Retinal pigment epithelial cell (primary cell): Measurements from ENCODE around the gene REXO2.
A peak's percentile ranks its signal among the peaks of the same experiment; 100 is the strongest.

ENCODE experiments used
- DNase-seq: peaks from one replicate; pipeline ENCODE4 v3.0.0-alpha.2; 2010; ENCODE audit warnings: low read depth
- H3K4me3 ChIP-seq: 2 replicates; pipeline ENCODE4 v1.5.1; 2011; ENCODE audit warnings: mild to moderate bottlenecking, low read length, control low read depth, moderate library complexity
- TF ChIP-seq, protein P1 (sequence below): conservative IDR thresholded peaks from 2 replicates; pipeline ENCODE4 v1.5.1; 2011; ENCODE audit warnings: low read depth, low read length, control low read depth, inconsistent platforms

The REXO2 gene

GRCh38 chr11:114399490-114400215 is 39.6 kb upstream of the REXO2 start:
- DNase-seq, result peak; percentile 22
- peak overlapping the region; percentile 84 for H3K4me3 ChIP-seq
- TF ChIP-seq, protein P1, sequence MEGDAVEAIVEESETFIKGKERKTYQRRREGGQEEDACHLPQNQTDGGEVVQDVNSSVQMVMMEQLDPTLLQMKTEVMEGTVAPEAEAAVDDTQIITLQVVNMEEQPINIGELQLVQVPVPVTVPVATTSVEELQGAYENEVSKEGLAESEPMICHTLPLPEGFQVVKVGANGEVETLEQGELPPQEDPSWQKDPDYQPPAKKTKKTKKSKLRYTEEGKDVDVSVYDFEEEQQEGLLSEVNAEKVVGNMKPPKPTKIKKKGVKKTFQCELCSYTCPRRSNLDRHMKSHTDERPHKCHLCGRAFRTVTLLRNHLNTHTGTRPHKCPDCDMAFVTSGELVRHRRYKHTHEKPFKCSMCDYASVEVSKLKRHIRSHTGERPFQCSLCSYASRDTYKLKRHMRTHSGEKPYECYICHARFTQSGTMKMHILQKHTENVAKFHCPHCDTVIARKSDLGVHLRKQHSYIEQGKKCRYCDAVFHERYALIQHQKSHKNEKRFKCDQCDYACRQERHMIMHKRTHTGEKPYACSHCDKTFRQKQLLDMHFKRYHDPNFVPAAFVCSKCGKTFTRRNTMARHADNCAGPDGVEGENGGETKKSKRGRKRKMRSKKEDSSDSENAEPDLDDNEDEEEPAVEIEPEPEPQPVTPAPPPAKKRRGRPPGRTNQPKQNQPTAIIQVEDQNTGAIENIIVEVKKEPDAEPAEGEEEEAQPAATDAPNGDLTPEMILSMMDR, result no peak

- TF ChIP-seq, protein P1, result no peak
- DNase-seq, result peak; percentile 94
- H3K4me3 ChIP-seq, result peak within 1 kb of the TSS; percentile 84
Observed at GRCh38 chr11:114400216-114400914, 38.9 kb upstream of the REXO2 start, which contains the start of the genes C11orf71 and RBM7. Gene C11orf71 (minus strand): TSS chr11:114400511. CDS start chr11:114400331, 180 bp downstream. Gene RBM7 (plus strand): TSS chr11:114400666. CDS start chr11:114400672, 6 bp downstream.

- peak overlapping the region; percentile 84 for H3K4me3 ChIP-seq
- DNase-seq, result peak; percentile 14
- TF ChIP-seq, protein P1, result peak; percentile 14
Observed at GRCh38 chr11:114400915-114401223, 38.4 kb upstream of the REXO2 start.

- H3K4me3 ChIP-seq, result peak overlapping the region; percentile 84
- DNase-seq, result no peak
- TF ChIP-seq, protein P1, result no peak
Observed at GRCh38 chr11:114401311-114401710, 38.0 kb upstream of the REXO2 start.

DNA sequence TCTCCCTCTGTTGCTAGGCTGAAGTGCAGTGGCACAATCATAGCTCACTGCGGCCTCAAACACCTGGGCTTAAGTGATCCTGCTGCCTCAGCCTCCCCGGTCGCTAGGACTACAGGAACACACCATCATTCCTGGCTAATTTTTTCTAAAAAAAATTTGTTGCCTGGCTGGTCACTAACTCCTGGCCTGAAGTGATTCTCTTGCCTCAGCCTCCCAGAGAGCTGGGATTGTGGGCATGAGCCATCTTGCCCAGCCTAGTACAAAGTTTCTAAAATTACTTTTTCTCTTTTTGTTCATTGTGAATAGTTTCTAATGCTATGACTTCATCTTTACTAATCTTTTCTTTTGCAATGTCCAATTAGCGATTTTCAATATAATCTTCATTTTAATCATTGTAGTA is 26.3 kb upstream of the REXO2 start:
- H3K4me3 ChIP-seq, result no peak overlapping the region
- DNase-seq, result no peak
- TF ChIP-seq, protein P1, result no peak

DNA sequence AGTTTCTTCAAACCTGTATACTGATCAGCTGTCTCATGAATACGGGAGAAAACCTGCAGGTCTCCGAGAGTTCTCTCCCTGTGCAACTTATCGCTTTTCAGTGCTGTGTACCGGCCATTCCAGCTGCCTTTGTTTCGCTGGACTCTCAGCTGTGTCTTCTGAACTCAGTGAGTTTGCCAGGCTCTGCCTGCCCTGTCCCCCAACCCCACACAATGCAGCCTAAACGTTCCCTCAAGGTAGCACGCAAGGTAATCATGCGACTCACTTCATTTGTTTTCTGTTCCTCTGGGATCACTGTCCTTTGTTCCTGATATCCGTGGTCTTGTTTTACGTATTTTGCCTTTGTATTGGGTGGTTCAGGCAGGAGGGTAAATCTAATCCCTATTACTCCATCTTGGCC is 25.3 kb upstream of the REXO2 start:
- TF ChIP-seq, protein P1, result no peak
- no peak overlapping the region for H3K4me3 ChIP-seq
- no peak for DNase-seq
